Stimulated activated memory B cell treated with anti-CD40 and anti-IgM and Interleukin-4, amounts not matched to agents 10 μg/mL and 1 μg/mL and 100 μg/mL, for 72 hours (primary cell): Measurements from ENCODE around the gene CNGA4.
A peak's percentile ranks its signal among the peaks of the same experiment; 100 is the strongest.
"Not testable (repeated sequence)": the region's sequence is repeated elsewhere in the genome, so short reads cannot be mapped to it uniquely, and the experiment has no call there.

Experiments
- ATAC-seq: fragments of 150-1000 bp; cut with Tn5 transposase; 2 replicates; pipeline ENCODE4 v1.10.0; 2021
- H3K27ac Mint-ChIP-seq: one replicate; pipeline ENCODE4 v1.8.0; 2022; ENCODE audit warnings: mild to moderate bottlenecking, mixed read lengths
- H3K27me3 Mint-ChIP-seq: one replicate; pipeline ENCODE4 v1.8.0; 2022; ENCODE audit warnings: mixed read lengths
- H3K36me3 Mint-ChIP-seq: one replicate; pipeline ENCODE4 v1.8.0; 2022; ENCODE audit warnings: mixed read lengths
- H3K4me1 Mint-ChIP-seq: one replicate; pipeline ENCODE4 v1.8.0; 2022; ENCODE audit warnings: mixed read lengths
- H3K4me3 Mint-ChIP-seq: one replicate; pipeline ENCODE4 v1.8.0; 2022; ENCODE audit warnings: mild to moderate bottlenecking, moderate library complexity, mixed read lengths
- H3K9me3 Mint-ChIP-seq: one replicate; pipeline ENCODE4 v1.8.0; 2022; ENCODE audit warnings: mixed read lengths

CNGA4 gene

DNA sequence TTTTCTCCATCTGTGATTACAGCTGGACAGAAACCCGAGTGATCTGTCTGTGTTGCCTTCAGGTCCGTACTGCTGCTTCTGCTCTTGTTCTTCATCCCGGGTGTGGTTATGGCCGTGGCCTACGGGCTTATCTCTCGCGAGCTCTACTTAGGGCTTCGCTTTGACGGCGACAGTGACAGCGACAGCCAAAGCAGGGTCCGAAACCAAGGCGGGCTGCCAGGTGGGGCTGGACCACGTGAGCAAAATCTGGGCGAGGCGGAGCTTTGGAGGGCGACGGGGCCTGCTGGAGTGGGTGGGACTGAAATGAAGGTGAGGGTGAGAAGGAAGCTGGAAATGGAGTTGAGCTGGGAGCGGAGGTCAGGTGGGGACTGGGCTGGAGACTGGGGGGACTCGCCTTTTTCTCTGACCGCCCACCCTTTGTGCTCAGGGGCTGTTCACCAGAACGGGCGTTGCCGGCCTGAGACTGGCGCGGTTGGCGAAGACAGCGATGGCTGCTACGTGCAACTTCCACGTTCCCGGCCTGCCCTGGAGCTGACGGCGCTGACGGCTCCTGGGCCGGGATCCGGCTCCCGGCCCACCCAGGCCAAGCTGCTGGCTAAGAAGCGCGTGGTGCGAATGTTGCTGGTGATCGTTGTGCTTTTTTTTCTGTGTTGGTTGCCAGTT is 31.8 kb downstream of the CNGA4 start:
- Mint-ChIP-seq H3K4me3 (peak overlapping the region; percentile 27), H3K27ac (no peak overlapping the region), H3K27me3 (peaks cover 64% of the 10 kb centered on the region), H3K36me3 (no peaks in the 10 kb centered on the region), H3K9me3 (no peaks in the 10 kb centered on the region), H3K4me1 (no peaks in the 10 kb centered on the region)
- no peak for ATAC-seq

DNA sequence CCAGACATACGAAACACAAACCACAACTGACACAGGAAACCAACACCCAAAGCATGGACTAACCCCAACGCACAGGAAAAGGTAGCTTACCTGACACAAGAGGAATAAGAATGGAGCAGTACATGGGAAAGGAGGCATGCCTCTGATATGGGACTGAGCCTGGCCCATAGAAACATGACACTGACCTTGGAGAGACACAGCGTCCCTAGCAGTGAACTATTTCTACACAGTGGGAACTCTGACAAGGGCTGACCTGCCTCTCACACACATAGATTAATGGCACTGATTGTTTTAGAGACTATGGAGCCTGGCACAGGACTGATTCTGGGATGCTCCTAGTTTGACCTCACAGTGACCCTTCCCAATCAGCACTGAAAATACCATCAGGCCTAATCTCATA is 32.7 kb downstream of the CNGA4 start:
- Mint-ChIP-seq H3K27me3 (peaks cover 67% of the 10 kb centered on the region), H3K4me1 (no peaks in the 10 kb centered on the region), H3K4me3 (no peak overlapping the region), H3K9me3 (peaks cover 3% of the 10 kb centered on the region), H3K36me3 (no peaks in the 10 kb centered on the region), H3K27ac (no peak overlapping the region)
- no peak for ATAC-seq

DNA sequence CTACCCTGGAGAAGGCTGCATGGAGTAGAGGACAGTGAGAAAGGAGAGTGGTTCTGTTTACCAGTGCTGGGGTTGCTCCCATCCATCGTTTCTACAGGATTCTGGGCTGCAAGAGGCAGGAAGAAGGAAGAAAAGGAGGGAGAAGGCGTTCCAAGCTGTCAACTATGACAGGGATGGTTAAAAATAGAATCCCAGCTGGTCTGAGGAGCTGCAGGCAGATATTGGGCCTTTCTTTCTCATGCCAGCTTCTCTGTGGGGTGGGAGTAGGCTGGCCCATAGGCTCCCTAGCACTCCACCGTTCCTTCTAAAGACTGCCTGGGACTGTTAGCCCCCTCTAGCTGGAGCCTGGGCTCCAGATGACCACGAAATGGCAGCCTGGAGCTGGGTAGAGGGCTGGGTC is 34.3 kb downstream of the CNGA4 start:
- H3K27ac Mint-ChIP-seq: no peak overlapping the region

DNA sequence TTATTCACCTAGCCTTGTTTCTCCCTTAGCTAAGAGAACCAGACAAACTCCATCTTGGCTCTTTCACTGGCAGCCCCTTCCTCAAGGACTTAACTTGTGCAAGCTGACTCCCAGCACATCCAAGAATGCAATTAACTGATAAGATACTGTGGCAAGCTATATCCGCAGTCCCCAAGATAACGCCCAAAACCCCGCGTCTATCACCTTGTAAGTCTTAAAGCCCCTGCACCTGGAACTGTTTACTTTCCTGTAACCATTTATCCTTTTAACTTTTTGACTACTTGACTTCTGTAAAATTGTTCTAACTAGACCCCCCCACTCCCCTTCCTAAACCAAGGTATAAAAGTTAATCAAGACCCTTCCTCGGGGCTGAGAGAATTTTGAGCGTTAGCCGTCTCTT is 41.9 kb downstream of the CNGA4 start:
- peaks cover 60% of the 10 kb centered on the region for H3K27me3 Mint-ChIP-seq
- not testable (repeated sequence) for ATAC-seq, H3K4me3 Mint-ChIP-seq, H3K4me1 Mint-ChIP-seq, H3K36me3 Mint-ChIP-seq, H3K9me3 Mint-ChIP-seq, H3K27ac Mint-ChIP-seq

More for the DNA sequence above, 34.3 kb downstream of the CNGA4 start:
- H3K9me3 Mint-ChIP-seq: peaks cover 4% of the 10 kb centered on the region
- no peaks in the 10 kb centered on the region for H3K36me3 Mint-ChIP-seq
- no peaks in the 10 kb centered on the region for H3K4me1 Mint-ChIP-seq
- H3K27me3 Mint-ChIP-seq: peaks cover 83% of the 10 kb centered on the region
- H3K4me3 Mint-ChIP-seq: no peak overlapping the region
- no peak for ATAC-seq

DNA sequence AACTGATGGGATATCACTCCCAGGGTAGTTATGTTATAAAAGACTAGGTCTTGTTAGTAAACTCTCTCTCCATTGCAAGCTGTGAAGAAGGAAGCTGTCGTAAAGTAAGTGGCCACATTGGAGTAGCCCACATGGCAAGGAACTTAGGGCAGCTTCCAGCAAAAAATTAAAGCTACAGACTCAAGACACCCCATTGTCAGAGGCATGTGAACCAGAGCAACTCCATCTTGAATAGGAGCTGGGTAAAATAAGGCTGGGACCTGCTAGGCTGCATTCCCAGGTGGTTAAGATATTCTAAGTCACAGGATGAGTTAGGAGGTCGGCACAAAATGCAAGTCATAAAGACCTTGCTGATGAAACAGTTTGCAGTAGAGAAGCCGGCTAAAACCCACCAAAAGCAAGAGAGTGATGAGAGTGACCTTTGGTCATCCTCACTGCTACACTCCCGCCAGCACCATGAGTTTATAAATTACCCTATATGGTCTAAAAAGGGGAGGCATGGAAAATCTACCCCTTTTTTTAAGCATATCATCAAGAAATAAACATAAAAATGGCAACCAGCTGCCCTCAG is 44.6 kb downstream of the CNGA4 start:
- Mint-ChIP-seq H3K4me1 (no peaks in the 10 kb centered on the region), H3K27me3 (peaks cover 34% of the 10 kb centered on the region), H3K9me3 (no peaks in the 10 kb centered on the region), H3K4me3 (no peak overlapping the region), H3K36me3 (no peaks in the 10 kb centered on the region), H3K27ac (no peak overlapping the region)
- ATAC-seq: no peak

DNA sequence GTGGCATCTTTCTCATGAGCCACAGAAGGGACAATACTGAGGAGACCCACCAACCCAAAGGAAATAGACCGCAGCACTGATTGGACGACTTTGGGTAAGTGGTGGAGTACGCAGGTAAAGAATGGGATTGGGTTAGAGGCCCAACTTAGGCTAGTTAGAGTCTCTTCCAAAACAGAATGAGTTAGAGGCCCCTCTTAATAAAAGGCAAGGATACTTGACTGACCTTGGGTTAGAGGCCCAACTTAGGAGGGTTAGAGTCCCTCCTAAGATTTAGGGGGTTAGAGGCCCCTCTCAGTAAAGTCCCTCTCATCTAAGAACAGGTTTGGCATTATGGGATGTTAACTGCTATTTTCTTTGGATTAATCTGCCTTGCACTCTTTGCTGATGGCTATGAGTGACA is 45.4 kb downstream of the CNGA4 start:
- ATAC-seq: no peak
- no peaks in the 10 kb centered on the region for H3K36me3 Mint-ChIP-seq
- no peaks in the 10 kb centered on the region for H3K4me1 Mint-ChIP-seq
- peaks cover 34% of the 10 kb centered on the region for H3K27me3 Mint-ChIP-seq
- no peak overlapping the region for H3K4me3 Mint-ChIP-seq
- no peaks in the 10 kb centered on the region for H3K9me3 Mint-ChIP-seq
- H3K27ac Mint-ChIP-seq: no peak overlapping the region

DNA sequence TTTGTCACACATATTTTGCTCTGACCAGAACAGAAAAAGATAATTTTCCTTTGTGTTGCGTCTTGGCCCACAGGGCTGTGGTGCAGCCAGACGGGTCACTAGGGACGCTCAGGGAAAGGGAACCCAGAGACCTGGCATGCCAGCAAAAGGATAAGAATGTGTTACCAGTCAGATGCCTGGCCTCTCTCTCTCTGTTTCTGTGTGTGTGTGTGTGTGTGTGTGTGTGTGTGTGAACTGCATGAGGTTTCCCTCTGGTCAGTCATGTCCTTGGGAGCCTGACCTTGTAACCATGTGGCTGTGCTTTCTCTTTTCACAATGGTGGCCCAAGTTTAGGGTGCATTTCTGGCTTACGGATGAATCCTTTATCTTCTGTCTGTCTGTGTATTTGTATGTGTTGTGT is 46.1 kb downstream of the CNGA4 start:
- H3K27me3 Mint-ChIP-seq: peaks cover 40% of the 10 kb centered on the region
- ATAC-seq: no peak
- no peak overlapping the region for H3K4me3 Mint-ChIP-seq
- no peaks in the 10 kb centered on the region for H3K9me3 Mint-ChIP-seq
- H3K4me1 Mint-ChIP-seq: no peaks in the 10 kb centered on the region
- no peaks in the 10 kb centered on the region for H3K36me3 Mint-ChIP-seq
- H3K27ac Mint-ChIP-seq: no peak overlapping the region
